Activated naive CD4-positive, alpha-beta T cell treated with anti-CD3 and anti-CD28 coated beads, Interleukin-2, amount 50 U/mL, for 24 hours (primary cell): Measurements from ENCODE around the gene ATP5MG.
A peak's percentile ranks its signal among the peaks of the same experiment; 100 is the strongest.

Experiments used
- H3K27ac Mint-ChIP-seq: one replicate; pipeline ENCODE4 v1.8.0; 2021; ENCODE audit warnings: mild to moderate bottlenecking, mixed read lengths
- H3K27me3 Mint-ChIP-seq: one replicate; pipeline ENCODE4 v1.8.0; 2021; ENCODE audit warnings: mixed read lengths
- H3K36me3 Mint-ChIP-seq: one replicate; pipeline ENCODE4 v1.8.0; 2021; ENCODE audit warnings: mixed read lengths
- H3K4me1 Mint-ChIP-seq: one replicate; pipeline ENCODE4 v1.8.0; 2021; ENCODE audit warnings: mixed read lengths
- H3K4me3 Mint-ChIP-seq: one replicate; pipeline ENCODE4 v1.8.0; 2021; ENCODE audit warnings: mild to moderate bottlenecking, mixed read lengths
- H3K9me3 Mint-ChIP-seq: one replicate; pipeline ENCODE4 v1.8.0; 2021; ENCODE audit warnings: mixed read lengths

The ATP5MG gene

GRCh38 chr11:118447423-118447822 lies 46.0 kb downstream of the ATP5MG start:
- H3K27me3 Mint-ChIP-seq, result no peaks in the 10 kb centered on the region
- H3K9me3 Mint-ChIP-seq, result no peaks in the 10 kb centered on the region
- H3K36me3 Mint-ChIP-seq, result peaks cover 12% of the 10 kb centered on the region
- peak overlapping the region; percentile 19 for H3K4me3 Mint-ChIP-seq
- peak overlapping the region; percentile 56 for H3K27ac Mint-ChIP-seq
- peaks cover 78% of the 10 kb centered on the region for H3K4me1 Mint-ChIP-seq

DNA sequence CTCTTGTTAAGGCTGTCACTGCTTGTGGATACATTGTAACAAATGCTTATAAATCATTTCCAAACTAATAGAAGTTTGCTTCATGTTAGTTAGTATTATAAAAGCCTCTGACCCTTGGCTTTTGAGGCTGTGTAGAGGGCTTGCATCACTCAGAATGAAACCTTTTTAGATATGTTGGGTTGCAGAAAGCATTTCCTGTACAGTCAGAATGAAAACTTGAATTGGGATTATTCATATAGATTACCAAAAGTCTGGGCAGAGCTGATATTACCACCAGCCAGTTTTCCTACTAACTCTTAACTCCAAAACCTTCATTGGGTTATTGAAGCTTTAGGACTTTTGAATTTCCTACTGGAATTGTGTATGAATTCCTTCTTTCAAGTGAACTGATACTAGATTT lies 46.9 kb downstream of the ATP5MG start:
- peaks cover 76% of the 10 kb centered on the region for H3K4me1 Mint-ChIP-seq
- no peak overlapping the region for H3K27ac Mint-ChIP-seq
- no peaks in the 10 kb centered on the region for H3K9me3 Mint-ChIP-seq
- peaks cover 12% of the 10 kb centered on the region for H3K36me3 Mint-ChIP-seq
- no peak overlapping the region for H3K4me3 Mint-ChIP-seq
- H3K27me3 Mint-ChIP-seq, result no peaks in the 10 kb centered on the region

GRCh38 chr11:118449316-118449918 lies 48.0 kb downstream of the ATP5MG start:
- H3K36me3 Mint-ChIP-seq, result peaks cover 14% of the 10 kb centered on the region
- no peak overlapping the region for H3K4me3 Mint-ChIP-seq
- no peaks in the 10 kb centered on the region for H3K9me3 Mint-ChIP-seq
- peak overlapping the region; percentile 31 for H3K27ac Mint-ChIP-seq
- H3K27me3 Mint-ChIP-seq, result no peaks in the 10 kb centered on the region
- peaks cover 76% of the 10 kb centered on the region for H3K4me1 Mint-ChIP-seq

GRCh38 chr11:118450451-118450850 lies 49.0 kb downstream of the ATP5MG start:
- peak overlapping the region; percentile 17 for H3K4me3 Mint-ChIP-seq
- H3K27ac Mint-ChIP-seq, result peak overlapping the region; percentile 76
- peaks cover 73% of the 10 kb centered on the region for H3K4me1 Mint-ChIP-seq
- H3K9me3 Mint-ChIP-seq, result no peaks in the 10 kb centered on the region
- H3K36me3 Mint-ChIP-seq, result peaks cover 12% of the 10 kb centered on the region
- no peaks in the 10 kb centered on the region for H3K27me3 Mint-ChIP-seq
